Fibroblast of pulmonary artery (primary cell): ENCODE measurements around the gene KLHDC8A.

Source experiments
- DNase-seq: peaks from one replicate; pipeline ENCODE4 v3.0.0-alpha.2; 2010; ENCODE audit warnings: low read depth
- H3K4me3 ChIP-seq: replicated peaks from 2 replicates; pipeline ENCODE4 v1.5.1; 2011; ENCODE audit warnings: low read depth, mild to moderate bottlenecking, control low read depth, low read length, moderate library complexity
- TF ChIP-seq, protein P1 (sequence below): IDR thresholded peaks from 2 replicates; pipeline ENCODE4 v1.5.1; 2011; ENCODE audit warnings: mild to moderate bottlenecking, control low read depth, low read length, inconsistent platforms; ENCODE audit errors: missing control alignments

KLHDC8A gene

DNA sequence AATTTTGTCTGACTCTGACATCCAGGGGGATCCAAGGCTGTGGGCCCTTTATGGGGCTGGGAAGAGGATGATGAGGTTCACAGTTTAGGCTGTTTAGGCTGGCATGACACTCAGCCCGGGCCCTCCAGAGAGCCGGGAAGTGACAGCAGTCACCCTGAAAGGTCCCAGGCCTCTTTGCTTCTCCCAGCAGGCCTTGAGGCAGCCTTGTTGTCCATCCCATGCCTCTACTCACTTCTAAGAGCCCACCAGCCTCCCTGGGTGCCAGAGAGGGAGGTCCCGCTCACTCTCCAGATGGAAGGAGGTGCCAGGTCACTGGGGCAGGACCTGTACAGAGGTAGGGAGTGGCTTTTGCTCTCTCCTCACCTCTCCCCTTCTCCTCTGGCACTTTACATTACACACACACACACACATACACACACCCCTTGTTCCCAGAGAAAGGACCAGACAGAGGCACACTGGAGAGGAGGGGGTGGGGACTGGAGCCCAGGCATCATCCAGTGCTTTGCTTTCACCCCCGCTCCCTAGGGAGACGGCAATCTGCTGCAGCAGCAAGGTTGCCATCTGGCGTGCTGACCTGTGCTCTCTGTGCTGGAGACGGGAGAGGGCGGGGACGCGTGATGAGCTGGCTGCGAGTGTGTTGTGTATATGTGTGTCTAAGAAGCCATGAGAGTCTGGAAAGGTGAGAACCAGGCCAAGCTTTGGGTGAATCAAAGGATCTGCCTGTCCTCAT, 4.6 kb downstream of the KLHDC8A start:
- TF ChIP-seq, protein P1, sequence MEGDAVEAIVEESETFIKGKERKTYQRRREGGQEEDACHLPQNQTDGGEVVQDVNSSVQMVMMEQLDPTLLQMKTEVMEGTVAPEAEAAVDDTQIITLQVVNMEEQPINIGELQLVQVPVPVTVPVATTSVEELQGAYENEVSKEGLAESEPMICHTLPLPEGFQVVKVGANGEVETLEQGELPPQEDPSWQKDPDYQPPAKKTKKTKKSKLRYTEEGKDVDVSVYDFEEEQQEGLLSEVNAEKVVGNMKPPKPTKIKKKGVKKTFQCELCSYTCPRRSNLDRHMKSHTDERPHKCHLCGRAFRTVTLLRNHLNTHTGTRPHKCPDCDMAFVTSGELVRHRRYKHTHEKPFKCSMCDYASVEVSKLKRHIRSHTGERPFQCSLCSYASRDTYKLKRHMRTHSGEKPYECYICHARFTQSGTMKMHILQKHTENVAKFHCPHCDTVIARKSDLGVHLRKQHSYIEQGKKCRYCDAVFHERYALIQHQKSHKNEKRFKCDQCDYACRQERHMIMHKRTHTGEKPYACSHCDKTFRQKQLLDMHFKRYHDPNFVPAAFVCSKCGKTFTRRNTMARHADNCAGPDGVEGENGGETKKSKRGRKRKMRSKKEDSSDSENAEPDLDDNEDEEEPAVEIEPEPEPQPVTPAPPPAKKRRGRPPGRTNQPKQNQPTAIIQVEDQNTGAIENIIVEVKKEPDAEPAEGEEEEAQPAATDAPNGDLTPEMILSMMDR = no peak

GRCh38 chr1:205350691-205351141, 6.0 kb downstream of the KLHDC8A start:
- H3K4me3 ChIP-seq = no peak overlapping the region
- no peak for DNase-seq
- TF ChIP-seq, protein P1 = no peak

More for the DNA sequence above, 4.6 kb downstream of the KLHDC8A start:
- H3K4me3 ChIP-seq = no peak overlapping the region
- DNase-seq = no peak

- DNase-seq = no peak
- TF ChIP-seq, protein P1 = no peak
Observed at GRCh38 chr1:205350124-205350523, 6.6 kb downstream of the KLHDC8A start.

DNA sequence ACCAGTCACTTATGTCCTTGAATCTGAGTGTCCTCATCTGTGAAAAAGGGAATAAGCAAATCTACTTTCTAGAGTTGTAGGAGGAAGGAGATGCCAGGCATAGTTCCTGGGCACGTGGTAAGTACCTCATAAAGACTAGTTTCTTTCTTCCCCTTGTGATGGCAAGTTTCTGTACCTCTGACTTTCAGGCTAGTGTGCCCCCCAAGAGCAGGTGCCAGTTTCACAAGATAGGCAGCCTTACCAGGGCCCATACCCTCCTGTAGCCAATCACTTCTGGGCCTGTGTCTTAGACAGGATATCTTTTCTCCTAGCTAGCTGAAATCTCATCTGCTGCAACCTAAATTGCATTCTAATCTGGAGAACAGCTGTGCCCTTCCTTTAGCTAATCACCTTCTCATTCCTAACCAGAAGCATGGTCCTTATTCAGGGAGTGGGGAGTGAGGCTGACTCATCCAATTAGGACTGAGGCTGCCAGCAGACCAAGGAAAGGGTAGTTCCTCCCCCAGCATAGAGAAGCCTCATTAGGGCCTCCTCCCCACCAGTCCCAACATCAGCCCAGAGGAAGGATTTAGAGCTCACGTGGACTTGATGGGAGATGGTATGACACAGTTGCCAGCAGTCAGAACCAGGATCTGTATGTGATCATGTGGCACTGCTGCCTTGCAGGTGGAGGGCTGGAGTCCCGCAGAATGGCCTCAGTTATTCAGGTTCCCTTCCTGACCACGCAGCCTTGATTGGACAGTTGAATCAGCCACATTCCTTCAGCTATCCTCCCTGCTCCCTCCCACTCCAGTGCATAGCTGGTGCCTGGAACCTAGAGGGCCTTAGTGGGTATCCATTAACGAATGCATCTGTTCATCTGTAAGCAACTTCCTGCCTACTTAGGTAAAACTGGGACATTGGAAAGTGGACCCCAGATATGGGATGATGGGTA, 7.9 kb downstream of the KLHDC8A start:
- no peak overlapping the region for H3K4me3 ChIP-seq
- no peak for DNase-seq
- TF ChIP-seq, protein P1 = no peak

More at GRCh38 chr1:205350124-205350523, 6.6 kb downstream of the KLHDC8A start:
- H3K4me3 ChIP-seq = no peak overlapping the region

DNA sequence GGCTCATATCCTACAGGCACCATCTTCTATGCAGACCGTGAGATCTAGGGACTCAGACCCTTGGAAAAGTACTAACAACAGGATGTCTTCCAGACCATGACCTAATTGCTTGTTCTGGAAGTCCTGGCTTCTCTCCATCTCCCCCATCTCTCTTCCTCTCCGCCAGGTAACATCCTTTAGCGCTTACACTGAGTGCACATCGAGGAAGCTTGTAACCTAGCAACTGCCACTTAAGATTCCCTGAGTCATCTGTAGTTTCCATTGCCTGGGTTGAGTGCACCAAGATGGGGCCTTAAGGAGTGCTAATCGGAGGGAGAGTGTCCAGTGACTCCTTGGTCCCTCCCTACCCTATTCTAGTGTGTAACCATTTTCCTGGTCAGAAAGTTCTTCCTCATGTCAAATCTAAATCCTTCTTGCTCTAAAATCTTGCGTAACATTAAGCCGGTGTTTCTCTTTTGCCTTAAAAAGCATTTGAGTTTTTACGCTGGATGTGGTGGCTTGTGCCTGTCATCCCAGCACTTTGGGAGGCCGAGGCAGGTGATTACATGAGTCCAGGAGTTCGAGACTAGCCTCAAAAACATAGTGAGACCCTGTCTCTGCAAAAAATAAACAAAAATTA, 9.7 kb downstream of the KLHDC8A start:
- TF ChIP-seq, protein P1 = no peak
- no peak for DNase-seq
- no peak overlapping the region for H3K4me3 ChIP-seq

DNA sequence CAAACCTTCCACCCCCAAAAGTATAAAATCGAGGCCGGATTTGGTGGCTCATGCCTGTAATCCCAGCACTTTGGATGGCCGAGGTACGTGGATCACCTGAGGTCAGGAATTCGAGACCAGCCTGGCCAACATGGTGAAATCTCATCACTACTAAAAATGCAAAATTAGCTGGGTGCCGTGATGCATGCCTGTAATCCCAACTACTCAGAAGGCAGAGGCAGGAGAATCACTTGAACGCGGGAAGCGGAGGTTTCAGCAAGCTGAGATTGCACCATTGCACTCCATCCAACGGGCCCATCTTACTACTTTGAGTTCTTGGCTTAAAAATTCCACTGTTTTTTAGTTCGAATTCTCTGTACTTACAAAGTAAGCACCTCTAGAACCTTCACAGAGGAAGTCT, 11.0 kb downstream of the KLHDC8A start:
- TF ChIP-seq, protein P1 = no peak
- DNase-seq = no peak
- H3K4me3 ChIP-seq = no peak overlapping the region
